T-helper 1 cell treated with Interleukin-12 subunit alpha and Interleukin-12 subunit beta and Interleukin-4 antibody, amounts not matched to agents 30 μg/mL and 1 μg/mL, for 36 hours (primary cell): ENCODE measurements around the gene CLBA1.

Experiments used
- H3K27ac Mint-ChIP-seq: one replicate; pipeline ENCODE4 v1.8.0; 2021; ENCODE audit warnings: mild to moderate bottlenecking, mixed read lengths
- H3K27me3 Mint-ChIP-seq: one replicate; pipeline ENCODE4 v1.8.0; 2021; ENCODE audit warnings: low read depth, mixed read lengths
- H3K36me3 Mint-ChIP-seq: one replicate; pipeline ENCODE4 v1.8.0; 2021; ENCODE audit warnings: low read depth, mixed read lengths
- H3K4me1 Mint-ChIP-seq: one replicate; pipeline ENCODE4 v1.8.0; 2021; ENCODE audit warnings: low read depth, mixed read lengths
- H3K4me3 Mint-ChIP-seq: one replicate; pipeline ENCODE4 v1.8.0; 2021; ENCODE audit warnings: mild to moderate bottlenecking, moderate library complexity, mixed read lengths
- H3K9me3 Mint-ChIP-seq: one replicate; pipeline ENCODE4 v1.8.0; 2021; ENCODE audit warnings: mixed read lengths

Gene CLBA1

GRCh38 chr14:104955396-104955770, 30.2 kb upstream of the CLBA1 start:
- no peaks in the 10 kb centered on the region for H3K9me3 Mint-ChIP-seq
- no peaks in the 10 kb centered on the region for H3K36me3 Mint-ChIP-seq
- peaks cover 9% of the 10 kb centered on the region for H3K27me3 Mint-ChIP-seq
- no peak overlapping the region for H3K27ac Mint-ChIP-seq
- no peaks in the 10 kb centered on the region for H3K4me1 Mint-ChIP-seq
- no peak overlapping the region for H3K4me3 Mint-ChIP-seq

- H3K27me3 Mint-ChIP-seq = peaks cover 9% of the 10 kb centered on the region
- H3K4me3 Mint-ChIP-seq = no peak overlapping the region
- H3K4me1 Mint-ChIP-seq = no peaks in the 10 kb centered on the region
- H3K27ac Mint-ChIP-seq = no peak overlapping the region
- H3K9me3 Mint-ChIP-seq = no peaks in the 10 kb centered on the region
- H3K36me3 Mint-ChIP-seq = no peaks in the 10 kb centered on the region
These were observed 29.2 kb upstream of the CLBA1 start for GRCh38 chr14:104956290-104956890.

GRCh38 chr14:104957146-104958113, 28.2 kb upstream of the CLBA1 start:
- Mint-ChIP-seq H3K4me1 (no peaks in the 10 kb centered on the region), H3K9me3 (no peaks in the 10 kb centered on the region), H3K4me3 (no peak overlapping the region), H3K36me3 (no peaks in the 10 kb centered on the region), H3K27ac (no peak overlapping the region), H3K27me3 (peaks cover 9% of the 10 kb centered on the region)

GRCh38 chr14:104964546-104964945, 21.0 kb upstream of the CLBA1 start:
- Mint-ChIP-seq H3K36me3 (no peaks in the 10 kb centered on the region), H3K9me3 (no peaks in the 10 kb centered on the region), H3K27ac (no peak overlapping the region), H3K4me3 (no peak overlapping the region), H3K4me1 (no peaks in the 10 kb centered on the region), H3K27me3 (peaks cover 12% of the 10 kb centered on the region)

- no peaks in the 10 kb centered on the region for H3K4me1 Mint-ChIP-seq
- H3K27me3 Mint-ChIP-seq = peaks cover 12% of the 10 kb centered on the region
- no peaks in the 10 kb centered on the region for H3K9me3 Mint-ChIP-seq
- H3K4me3 Mint-ChIP-seq = no peak overlapping the region
- no peaks in the 10 kb centered on the region for H3K36me3 Mint-ChIP-seq
- no peak overlapping the region for H3K27ac Mint-ChIP-seq
These were observed 19.9 kb upstream of the CLBA1 start for GRCh38 chr14:104965561-104966231.

- Mint-ChIP-seq H3K36me3 (no peaks in the 10 kb centered on the region), H3K9me3 (no peaks in the 10 kb centered on the region), H3K27ac (no peak overlapping the region), H3K4me1 (no peaks in the 10 kb centered on the region), H3K27me3 (peaks cover 12% of the 10 kb centered on the region), H3K4me3 (no peak overlapping the region)
These were observed 19.2 kb upstream of the CLBA1 start for GRCh38 chr14:104966261-104966865.

- H3K27me3 Mint-ChIP-seq = peaks cover 12% of the 10 kb centered on the region
These were observed 18.6 kb upstream of the CLBA1 start for GRCh38 chr14:104966981-104967385.

GRCh38 chr14:104967386-104968152, 18.0 kb upstream of the CLBA1 start:
- Mint-ChIP-seq H3K9me3 (no peaks in the 10 kb centered on the region), H3K4me1 (no peaks in the 10 kb centered on the region), H3K27me3 (peaks cover 12% of the 10 kb centered on the region), H3K4me3 (no peak overlapping the region), H3K36me3 (no peaks in the 10 kb centered on the region), H3K27ac (no peak overlapping the region)

More at GRCh38 chr14:104966981-104967385, 18.6 kb upstream of the CLBA1 start:
- no peaks in the 10 kb centered on the region for H3K36me3 Mint-ChIP-seq
- H3K4me1 Mint-ChIP-seq = no peaks in the 10 kb centered on the region
- H3K27ac Mint-ChIP-seq = no peak overlapping the region
- H3K9me3 Mint-ChIP-seq = no peaks in the 10 kb centered on the region
- no peak overlapping the region for H3K4me3 Mint-ChIP-seq

GRCh38 chr14:104968153-104968527, 17.4 kb upstream of the CLBA1 start:
- Mint-ChIP-seq H3K4me3 (no peak overlapping the region), H3K36me3 (no peaks in the 10 kb centered on the region), H3K27me3 (peaks cover 12% of the 10 kb centered on the region), H3K27ac (no peak overlapping the region), H3K9me3 (no peaks in the 10 kb centered on the region), H3K4me1 (no peaks in the 10 kb centered on the region)

GRCh38 chr14:104968541-104969401, 16.8 kb upstream of the CLBA1 start:
- Mint-ChIP-seq H3K27ac (no peak overlapping the region), H3K27me3 (peaks cover 12% of the 10 kb centered on the region)

GRCh38 chr14:104969741-104970230, 15.8 kb upstream of the CLBA1 start:
- Mint-ChIP-seq H3K4me1 (no peaks in the 10 kb centered on the region), H3K27me3 (peaks cover 12% of the 10 kb centered on the region), H3K27ac (no peak overlapping the region), H3K4me3 (no peak overlapping the region), H3K36me3 (no peaks in the 10 kb centered on the region), H3K9me3 (no peaks in the 10 kb centered on the region)

More at GRCh38 chr14:104968541-104969401, 16.8 kb upstream of the CLBA1 start:
- H3K4me3 Mint-ChIP-seq = no peak overlapping the region
- H3K4me1 Mint-ChIP-seq = no peaks in the 10 kb centered on the region
- no peaks in the 10 kb centered on the region for H3K36me3 Mint-ChIP-seq
- no peaks in the 10 kb centered on the region for H3K9me3 Mint-ChIP-seq

GRCh38 chr14:104970231-104971068, 15.1 kb upstream of the CLBA1 start:
- Mint-ChIP-seq H3K36me3 (no peaks in the 10 kb centered on the region), H3K9me3 (no peaks in the 10 kb centered on the region), H3K27ac (no peak overlapping the region), H3K27me3 (peaks cover 12% of the 10 kb centered on the region), H3K4me1 (no peaks in the 10 kb centered on the region), H3K4me3 (no peak overlapping the region)
